Uterus (tissue), 4 donors: Measurements from ENCODE around the gene MRPS18C. TPM values are rescaled to one million over a fixed set of nuclear protein-coding genes. Genes with fewer than 3 reads are reported as not detected.

ENCODE experiments used
- DNase-seq, 2 donors: peaks; one replicate each; pipeline ENCODE4 v3.0.0-alpha.2; 2019 to 2020
- H3K27ac ChIP-seq, 2 donors: fragments of 200-600 bp; sonication (generic); 1 replicate in 1 of 2; 2 replicates in 1 of 2; pipeline ENCODE4 v1.5.1; 2016 to 2018
- H3K27me3 ChIP-seq, 2 donors: fragments of 200-600 bp; sonication (generic); one replicate each; pipeline ENCODE4 v1.5.1; 2018 to 2019; ENCODE audit warnings: control low read depth in 1 of 2
- H3K36me3 ChIP-seq, 2 donors: fragments of 200-600 bp; sonication (generic); one replicate each; pipeline ENCODE4 v1.5.1; 2019; ENCODE audit warnings: control low read depth in 1 of 2
- H3K4me1 ChIP-seq, 2 donors: fragments of 200-600 bp; sonication (generic); one replicate each; pipeline ENCODE4 v1.5.1; 2018 to 2019; ENCODE audit warnings: control low read depth in 1 of 2
- H3K4me3 ChIP-seq, 2 donors: fragments of 200-600 bp; sonication (generic); 1 replicate in 1 of 2; 2 replicates in 1 of 2; pipeline ENCODE4 v1.5.1; 2018 to 2019; ENCODE audit warnings: mild to moderate bottlenecking in 1 of 2
- H3K9me3 ChIP-seq, 2 donors: fragments of 200-600 bp; sonication (generic); one replicate each; pipeline ENCODE4 v1.5.1; 2019; ENCODE audit warnings: control low read depth in 1 of 2
- POLR2A ChIP-seq, 2 donors: fragments of 450-650 bp; IDR thresholded peaks; one replicate each; pipeline ENCODE4 v1.6.1; 2016; ENCODE audit warnings: antibody characterized with exemption in 2 of 2, mild to moderate bottlenecking in 1 of 2, moderate library complexity in 1 of 2
- intact Hi-C: fragments of 100-400 bp; cut with DNase I; formaldehyde crosslinking; loops from one replicate; pipeline ENCODE4 v1.15.1; 2023; ENCODE audit warnings: low total_unique reads
- total RNA-seq, 4 donors: library from RNA; depleted of rRNA in 3 of 4; stranded (reverse); fragments of >200 nt in 3 of 4; gene quantifications; one replicate each; pipeline versions ENCODE4 v1.1.0 to v1.2.4, GENCODE V29; 2014 to 2023
- TF ChIP-seq, protein P1 (sequence below), 4 experiments: fragments of 200-600 bp in 2 of 4; fragments of 450-650 bp in 2 of 4; sonication (generic) in 2 of 4; IDR thresholded peaks; one replicate each; pipeline ENCODE4 v1.5.1; 2016 to 2019; ENCODE audit warnings: antibody characterized with exemption in 4 of 4, mild to moderate bottlenecking in 2 of 4, moderate library complexity in 1 of 4
- donor health status: DM: yes; HTN: yes; CAD: no.

MRPS18C gene
- total RNA-seq, 4 donors from 2014 or later, result 7.7 to 55.5 (median 16.8) TPM

DNA sequence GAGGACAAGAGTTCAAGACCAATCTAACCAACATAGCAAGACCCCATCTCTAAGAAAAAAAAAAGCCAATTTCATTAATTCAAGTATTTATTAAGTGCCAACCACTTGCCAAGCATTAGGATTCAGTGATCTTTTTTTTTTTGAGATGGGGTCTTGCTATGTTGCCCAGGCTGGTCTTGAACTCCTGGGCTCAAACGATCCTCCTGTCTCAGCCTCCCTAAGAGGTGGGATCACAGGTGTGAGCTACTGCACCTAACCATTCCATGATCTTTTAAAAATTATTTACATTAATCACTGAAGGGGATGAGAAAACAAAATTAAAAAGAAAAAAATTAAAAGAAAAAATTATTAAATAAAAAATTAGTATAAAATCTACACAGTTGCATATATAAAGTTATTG, 24.7 kb upstream of the MRPS18C start:
- H3K4me3 ChIP-seq, result no peak overlapping the region
- no peaks in the 10 kb centered on the region for H3K9me3 ChIP-seq
- no peaks in the 10 kb centered on the region for H3K4me1 ChIP-seq
- intact Hi-C loops, result no loop called here
- DNase-seq, result no peak
- TF ChIP-seq, protein P1, sequence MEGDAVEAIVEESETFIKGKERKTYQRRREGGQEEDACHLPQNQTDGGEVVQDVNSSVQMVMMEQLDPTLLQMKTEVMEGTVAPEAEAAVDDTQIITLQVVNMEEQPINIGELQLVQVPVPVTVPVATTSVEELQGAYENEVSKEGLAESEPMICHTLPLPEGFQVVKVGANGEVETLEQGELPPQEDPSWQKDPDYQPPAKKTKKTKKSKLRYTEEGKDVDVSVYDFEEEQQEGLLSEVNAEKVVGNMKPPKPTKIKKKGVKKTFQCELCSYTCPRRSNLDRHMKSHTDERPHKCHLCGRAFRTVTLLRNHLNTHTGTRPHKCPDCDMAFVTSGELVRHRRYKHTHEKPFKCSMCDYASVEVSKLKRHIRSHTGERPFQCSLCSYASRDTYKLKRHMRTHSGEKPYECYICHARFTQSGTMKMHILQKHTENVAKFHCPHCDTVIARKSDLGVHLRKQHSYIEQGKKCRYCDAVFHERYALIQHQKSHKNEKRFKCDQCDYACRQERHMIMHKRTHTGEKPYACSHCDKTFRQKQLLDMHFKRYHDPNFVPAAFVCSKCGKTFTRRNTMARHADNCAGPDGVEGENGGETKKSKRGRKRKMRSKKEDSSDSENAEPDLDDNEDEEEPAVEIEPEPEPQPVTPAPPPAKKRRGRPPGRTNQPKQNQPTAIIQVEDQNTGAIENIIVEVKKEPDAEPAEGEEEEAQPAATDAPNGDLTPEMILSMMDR (IDR thresholded peaks at IDR 0.05), result no peak
- TF ChIP-seq POLR2A (IDR thresholded peaks at IDR 0.05), result no peak
- H3K36me3 ChIP-seq, result no peaks in the 10 kb centered on the region
- H3K27ac ChIP-seq, result no peak overlapping the region
- no peaks in the 10 kb centered on the region for H3K27me3 ChIP-seq

DNA sequence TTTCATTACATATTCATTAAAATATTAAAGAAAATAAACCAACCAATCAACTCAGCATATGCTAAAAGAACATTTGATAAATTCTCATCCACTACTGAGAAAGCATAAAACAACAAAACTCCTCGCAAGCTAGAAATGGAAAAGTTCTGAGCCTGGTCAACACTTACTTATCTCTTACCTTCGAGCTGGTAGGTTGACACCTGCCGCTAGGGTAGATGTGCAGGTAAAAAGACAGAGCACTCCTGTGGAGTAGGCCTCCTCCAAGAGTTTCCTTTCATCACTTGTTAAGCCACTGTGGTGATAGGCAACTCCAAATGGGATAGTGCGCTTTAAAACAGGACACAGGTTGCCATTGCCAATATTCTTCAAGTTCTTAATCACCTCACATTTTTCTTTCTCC, 19.2 kb upstream of the MRPS18C start:
- no peak for DNase-seq
- no peaks in the 10 kb centered on the region for H3K27me3 ChIP-seq
- H3K9me3 ChIP-seq, result no peaks in the 10 kb centered on the region
- intact Hi-C loops, result no loop called here
- H3K27ac ChIP-seq, result no peak overlapping the region
- no peaks in the 10 kb centered on the region for H3K36me3 ChIP-seq
- TF ChIP-seq, protein P1 (IDR thresholded peaks at IDR 0.05), result no peak
- TF ChIP-seq POLR2A (IDR thresholded peaks at IDR 0.05), result no peak
- no peaks in the 10 kb centered on the region for H3K4me1 ChIP-seq
- H3K4me3 ChIP-seq, result no peak overlapping the region

DNA sequence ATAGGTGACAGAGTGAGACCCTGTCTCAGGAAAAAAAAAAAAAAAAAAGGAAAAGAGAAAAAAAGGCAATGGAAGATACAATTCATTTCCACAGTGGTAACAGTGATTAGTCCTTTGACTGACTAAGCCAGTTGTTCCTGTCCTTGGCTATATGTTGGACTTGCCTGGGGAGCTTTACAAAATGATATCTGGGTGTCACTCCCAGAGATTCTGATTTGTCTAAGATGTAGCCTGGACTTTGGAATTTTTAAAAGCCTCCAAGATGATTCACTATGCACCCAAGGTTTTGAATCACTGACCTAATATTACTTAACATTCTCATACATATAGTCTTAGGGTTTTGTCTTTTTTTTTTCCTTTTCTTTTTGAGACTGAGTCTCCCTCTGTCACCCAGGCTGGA, 17.1 kb upstream of the MRPS18C start:
- TF ChIP-seq POLR2A (IDR thresholded peaks at IDR 0.05), result no peak
- TF ChIP-seq, protein P1 (IDR thresholded peaks at IDR 0.05), result no peak
- no peaks in the 10 kb centered on the region for H3K4me1 ChIP-seq
- H3K9me3 ChIP-seq, result no peaks in the 10 kb centered on the region
- no peaks in the 10 kb centered on the region for H3K36me3 ChIP-seq
- H3K4me3 ChIP-seq, result no peak overlapping the region
- no peaks in the 10 kb centered on the region for H3K27me3 ChIP-seq
- intact Hi-C loops, result no loop called here
- no peak for DNase-seq
- H3K27ac ChIP-seq, result no peak overlapping the region

DNA sequence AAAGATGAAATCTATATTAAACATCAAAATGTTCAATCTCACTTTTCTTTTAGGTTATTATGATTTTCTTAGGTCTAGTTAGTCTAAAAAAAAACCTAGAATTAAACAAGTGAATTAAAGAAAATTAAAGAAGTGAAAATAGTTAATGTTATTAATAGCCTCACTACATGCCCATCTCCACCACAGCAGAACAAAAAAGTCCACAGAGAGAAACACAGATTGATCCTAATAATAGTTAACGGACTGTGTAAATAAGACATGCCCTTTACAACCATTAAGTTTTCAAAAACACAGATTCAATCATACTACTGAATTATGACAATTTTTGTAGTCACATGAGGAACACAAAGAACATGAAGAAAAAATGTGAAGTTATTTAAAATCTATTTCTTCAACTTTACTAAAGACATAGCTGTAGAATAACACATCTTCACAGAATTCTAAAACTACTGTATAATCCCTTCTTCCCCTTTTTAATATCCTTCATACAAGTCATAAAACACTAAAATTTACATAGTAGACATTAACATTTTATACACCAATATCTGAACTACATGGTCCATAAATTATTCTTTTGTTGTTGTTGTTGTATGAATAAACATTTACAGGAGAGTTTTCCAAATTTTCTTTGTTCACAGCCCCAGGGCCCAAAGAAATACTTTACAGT, 15.6 kb upstream of the MRPS18C start:
- Histone ChIP-seq H3K27me3 (no peaks in the 10 kb centered on the region), H3K4me3 (no peak overlapping the region), H3K4me1 (no peaks in the 10 kb centered on the region), H3K9me3 (no peaks in the 10 kb centered on the region), H3K36me3 (no peaks in the 10 kb centered on the region), H3K27ac (no peak overlapping the region)
- intact Hi-C loops, result no loop called here
- no peak for DNase-seq
- TF ChIP-seq POLR2A (IDR thresholded peaks at IDR 0.05), result no peak
- TF ChIP-seq, protein P1 (IDR thresholded peaks at IDR 0.05), result no peak

- intact Hi-C loops, result no loop called here
- Histone ChIP-seq H3K4me1 (no peaks in the 10 kb centered on the region), H3K4me3 (no peak overlapping the region), H3K36me3 (no peaks in the 10 kb centered on the region), H3K27ac (no peak overlapping the region), H3K9me3 (no peaks in the 10 kb centered on the region), H3K27me3 (no peaks in the 10 kb centered on the region)
- no peak for TF ChIP-seq POLR2A (IDR thresholded peaks at IDR 0.05)
- TF ChIP-seq, protein P1 (IDR thresholded peaks at IDR 0.05), result no peak
- DNase-seq, result no peak
These were observed 15.0 kb upstream of the MRPS18C start for GRCh38 chr4:83440899-83441298.
